Measurements from ENCODE around the gene GPD2. TPM values are rescaled to one million over a fixed set of nuclear protein-coding genes. Genes with fewer than 3 reads are reported as not detected.
A peak's percentile ranks its signal among the peaks of the same experiment; 100 is the strongest.

Gene GPD2
- total and polyA plus RNA-seq, 2 of the 13 experiments (the other 11 are each of a cell fraction or from before 2014, with no cell fraction given) = not detected

DNA sequence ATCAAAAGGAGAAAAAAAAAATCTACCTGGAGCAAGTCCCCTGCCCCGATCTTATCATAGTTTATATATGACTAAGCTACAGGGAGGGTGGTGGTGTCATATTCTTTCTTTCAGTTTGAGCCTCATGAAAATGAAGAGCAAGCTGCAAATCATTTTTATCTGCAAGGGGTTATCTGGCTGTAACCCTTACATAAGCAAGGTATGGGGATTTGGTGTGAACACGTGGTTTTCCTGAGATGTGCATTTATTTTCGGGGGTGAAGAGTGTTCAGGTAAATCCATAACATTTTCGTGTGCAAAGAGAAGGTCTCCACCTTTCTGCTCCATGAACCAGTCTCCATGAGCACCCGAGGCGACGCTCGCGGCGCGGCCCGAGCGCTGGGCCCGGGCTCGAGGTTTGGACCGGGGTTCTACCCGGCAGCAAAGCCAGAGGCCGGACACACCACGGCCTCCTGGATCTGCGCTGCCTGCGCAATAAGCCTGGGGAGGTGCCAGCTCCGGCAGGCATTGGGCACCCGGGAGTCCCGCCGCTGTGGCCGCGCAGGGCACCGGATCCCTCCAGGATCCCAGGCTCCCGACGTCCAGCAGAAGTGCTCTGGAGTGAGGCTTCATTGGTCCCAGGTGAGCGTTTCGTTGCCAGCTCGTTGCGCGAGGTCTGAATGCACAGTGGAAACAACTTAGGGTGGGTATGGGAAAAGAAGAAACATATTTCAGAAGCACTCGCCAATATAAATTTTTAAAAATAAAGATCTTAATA lies 36.1 kb upstream of the GPD2 start:
- POLR2A ChIA-PET = no interaction called here
- Histone ChIP-seq H3K27me3 (ENCODE audit: control insufficient read depth in 1 of 2, insufficient read depth in 2 of 2, low read length in 2 of 2) (peaks cover 0 to 8% of the 10 kb centered on the region in 2 experiments; a peak in 1 of 5 replicates), H2AFZ (ENCODE audit: low read length) (peak overlapping the region; percentile 94), H3K4me2 (ENCODE audit: low read depth, low read length) (peak overlapping the region; percentile 99), H3K36me3 (replicated peaks in 1 of 2; ENCODE audit: control insufficient read depth in 1 of 2, insufficient read depth in 2 of 2, low read length in 2 of 2) (no peaks in the 10 kb centered on the region), H3K9me3 (ENCODE audit: low read length) (no peaks in the 10 kb centered on the region), H3K9ac (ENCODE audit: insufficient read depth, low read depth, low read length) (peak overlapping the region; percentile 68), H4K20me1 (ENCODE audit: insufficient read depth, low read length) (0 out of 2 replicates have a peak, but pooled peaks cover 3% of the 10 kb centered on the region), H3K4me3 (replicated peaks in 1 of 3; ENCODE audit: insufficient read depth in 1 of 3, low read depth in 2 of 3, low read length in 3 of 3) (peak overlapping the region; percentile 72 to 97 (median 83)), H3K27ac (ENCODE audit: extremely low read length, insufficient read depth, low read length) (no peak overlapping the region), H3K79me2 (ENCODE audit: insufficient read depth, low read length) (no peaks in the 10 kb centered on the region), H3K4me1 (ENCODE audit: insufficient read depth, low read length) (peaks cover 29% of the 10 kb centered on the region)
- intact Hi-C loops (cut with micrococcal nuclease; ENCODE audit: unreplicated experiment) (loop anchor here (1.0 to 5.0 kb wide), 4 partner anchors 57 to 653 kb away; no protein-coding TSS in a partner anchor), in situ Hi-C loops (cut with HindIII; ENCODE audit: extremely low pct_ligation_motif_present, low pct_unique_long_range_greater_than_20kb) (no loop called here)
- no peak for FAIRE-seq
- DNase-seq (ENCODE audit: low spot score) = peak; percentile 55
- ATAC-seq = peak; percentile 89
- no TSS peak for BruUV-seq (replicated peaks)
- WGBS (ENCODE audit: low lambda C conversion rate) = under 1% methylated on average over 19 of the region's 36 CpGs
- CTCF ChIA-PET (ENCODE audit: low intra/inter-chr PET ratio, low total read pairs) = no interaction called here
- TF ChIP-seq, protein P1, sequence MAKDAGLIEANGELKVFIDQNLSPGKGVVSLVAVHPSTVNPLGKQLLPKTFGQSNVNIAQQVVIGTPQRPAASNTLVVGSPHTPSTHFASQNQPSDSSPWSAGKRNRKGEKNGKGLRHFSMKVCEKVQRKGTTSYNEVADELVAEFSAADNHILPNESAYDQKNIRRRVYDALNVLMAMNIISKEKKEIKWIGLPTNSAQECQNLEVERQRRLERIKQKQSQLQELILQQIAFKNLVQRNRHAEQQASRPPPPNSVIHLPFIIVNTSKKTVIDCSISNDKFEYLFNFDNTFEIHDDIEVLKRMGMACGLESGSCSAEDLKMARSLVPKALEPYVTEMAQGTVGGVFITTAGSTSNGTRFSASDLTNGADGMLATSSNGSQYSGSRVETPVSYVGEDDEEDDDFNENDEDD (CRISPR knock-in tag; IDR thresholded peaks at IDR 0.05; ENCODE audit: borderline replicate concordance) = peak; percentile 57
- TF ChIP-seq ZNF562 (CRISPR knock-in tag; IDR thresholded peaks at IDR 0.05; ENCODE audit: borderline replicate concordance) = no peak
- peak; percentile 66 for TF ChIP-seq NKX3-1 (CRISPR knock-in tag; IDR thresholded peaks at IDR 0.05)
- no peak for TF ChIP-seq MLXIP (CRISPR knock-in tag; IDR thresholded peaks at IDR 0.05; ENCODE audit: borderline replicate concordance)
- TF ChIP-seq, protein P2, sequence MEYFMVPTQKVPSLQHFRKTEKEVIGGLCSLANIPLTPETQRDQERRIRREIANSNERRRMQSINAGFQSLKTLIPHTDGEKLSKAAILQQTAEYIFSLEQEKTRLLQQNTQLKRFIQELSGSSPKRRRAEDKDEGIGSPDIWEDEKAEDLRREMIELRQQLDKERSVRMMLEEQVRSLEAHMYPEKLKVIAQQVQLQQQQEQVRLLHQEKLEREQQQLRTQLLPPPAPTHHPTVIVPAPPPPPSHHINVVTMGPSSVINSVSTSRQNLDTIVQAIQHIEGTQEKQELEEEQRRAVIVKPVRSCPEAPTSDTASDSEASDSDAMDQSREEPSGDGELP (IDR thresholded peaks at IDR 0.05; ENCODE audit: borderline replicate concordance, low read depth) = no peak
- TF ChIP-seq, protein P3, sequence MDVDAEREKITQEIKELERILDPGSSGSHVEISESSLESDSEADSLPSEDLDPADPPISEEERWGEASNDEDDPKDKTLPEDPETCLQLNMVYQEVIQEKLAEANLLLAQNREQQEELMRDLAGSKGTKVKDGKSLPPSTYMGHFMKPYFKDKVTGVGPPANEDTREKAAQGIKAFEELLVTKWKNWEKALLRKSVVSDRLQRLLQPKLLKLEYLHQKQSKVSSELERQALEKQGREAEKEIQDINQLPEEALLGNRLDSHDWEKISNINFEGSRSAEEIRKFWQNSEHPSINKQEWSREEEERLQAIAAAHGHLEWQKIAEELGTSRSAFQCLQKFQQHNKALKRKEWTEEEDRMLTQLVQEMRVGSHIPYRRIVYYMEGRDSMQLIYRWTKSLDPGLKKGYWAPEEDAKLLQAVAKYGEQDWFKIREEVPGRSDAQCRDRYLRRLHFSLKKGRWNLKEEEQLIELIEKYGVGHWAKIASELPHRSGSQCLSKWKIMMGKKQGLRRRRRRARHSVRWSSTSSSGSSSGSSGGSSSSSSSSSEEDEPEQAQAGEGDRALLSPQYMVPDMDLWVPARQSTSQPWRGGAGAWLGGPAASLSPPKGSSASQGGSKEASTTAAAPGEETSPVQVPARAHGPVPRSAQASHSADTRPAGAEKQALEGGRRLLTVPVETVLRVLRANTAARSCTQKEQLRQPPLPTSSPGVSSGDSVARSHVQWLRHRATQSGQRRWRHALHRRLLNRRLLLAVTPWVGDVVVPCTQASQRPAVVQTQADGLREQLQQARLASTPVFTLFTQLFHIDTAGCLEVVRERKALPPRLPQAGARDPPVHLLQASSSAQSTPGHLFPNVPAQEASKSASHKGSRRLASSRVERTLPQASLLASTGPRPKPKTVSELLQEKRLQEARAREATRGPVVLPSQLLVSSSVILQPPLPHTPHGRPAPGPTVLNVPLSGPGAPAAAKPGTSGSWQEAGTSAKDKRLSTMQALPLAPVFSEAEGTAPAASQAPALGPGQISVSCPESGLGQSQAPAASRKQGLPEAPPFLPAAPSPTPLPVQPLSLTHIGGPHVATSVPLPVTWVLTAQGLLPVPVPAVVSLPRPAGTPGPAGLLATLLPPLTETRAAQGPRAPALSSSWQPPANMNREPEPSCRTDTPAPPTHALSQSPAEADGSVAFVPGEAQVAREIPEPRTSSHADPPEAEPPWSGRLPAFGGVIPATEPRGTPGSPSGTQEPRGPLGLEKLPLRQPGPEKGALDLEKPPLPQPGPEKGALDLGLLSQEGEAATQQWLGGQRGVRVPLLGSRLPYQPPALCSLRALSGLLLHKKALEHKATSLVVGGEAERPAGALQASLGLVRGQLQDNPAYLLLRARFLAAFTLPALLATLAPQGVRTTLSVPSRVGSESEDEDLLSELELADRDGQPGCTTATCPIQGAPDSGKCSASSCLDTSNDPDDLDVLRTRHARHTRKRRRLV (CRISPR knock-in tag; IDR thresholded peaks at IDR 0.05) = 0 out of 2 replicates have a peak, but pooled peaks have one; percentile 43
- TF ChIP-seq GABPB1 (CRISPR knock-in tag; IDR thresholded peaks at IDR 0.05) = peak; percentile 67
- TF ChIP-seq CEBPB (IDR thresholded peaks at IDR 0.05; ENCODE audit: borderline replicate concordance, low read depth, low read length) = no peak
- no peak; the same call in 1 of the 2 replicates for TF ChIP-seq ZBTB7B (CRISPR knock-in tag; IDR thresholded peaks at IDR 0.05)
- TF ChIP-seq MLX (CRISPR knock-in tag; IDR thresholded peaks at IDR 0.05) = no peak
- peak; percentile 67; the same call in 1 of the 2 replicates for TF ChIP-seq ZNF563 (CRISPR knock-in tag; IDR thresholded peaks at IDR 0.05)
- 0 out of 2 replicates have a peak, but pooled peaks have one; percentile 34 for TF ChIP-seq ZNF607 (CRISPR knock-in tag; IDR thresholded peaks at IDR 0.05; ENCODE audit: borderline replicate concordance)
